ENCODE measurements around the gene CTRL. TPM values are rescaled to one million over a fixed set of nuclear protein-coding genes. Genes with fewer than 3 reads are reported as not detected.

Gene CTRL
- total and polyA plus RNA-seq, 2 donors (not counting 3 experiments of a cell fraction or from before 2014, with no cell fraction given), result 1.0 to 1.1 TPM

GRCh38 chr16:67893743-67894399 lies 37.8 kb downstream of the CTRL start:
- ChIA-PET POLR2A (interaction anchor here (1.2 kb wide), 1 partner anchor 32 kb away, joined by 4 read pairs; no protein-coding TSS in a partner anchor), CTCF (interaction anchor here (2.6 kb wide), 1 partner anchor 11 kb away, joined by 17 read pairs; the partner anchor contains the start of gene NRN1L)
- Histone ChIP-seq H4K20me1 (replicated peaks; ENCODE audit: control insufficient read depth, extremely low read depth, insufficient read depth, low read length) (no peaks in the 10 kb centered on the region), H3K4me2 (ENCODE audit: insufficient read depth, low read length) (peak overlapping the region; percentile 84), H3K9ac (replicated peaks; ENCODE audit: extremely low read depth, insufficient read depth, low read length) (peak overlapping the region; percentile 93), H3K79me2 (ENCODE audit: control insufficient read depth, insufficient read depth, low read length) (peaks cover 25% of the 10 kb centered on the region), H3K36me3 (ENCODE audit: control insufficient read depth in 2 of 2, extremely low read depth in 1 of 2, insufficient read depth in 2 of 2, low read length in 2 of 2) (no peaks in the 10 kb centered on the region), H3K9me3 (replicated peaks; ENCODE audit: control insufficient read depth, insufficient read depth, low read length) (no peaks in the 10 kb centered on the region), H3K4me3 (replicated peaks in 1 of 3; ENCODE audit: insufficient read depth in 1 of 3, low read depth in 1 of 3, low read length in 3 of 3) (peak overlapping the region; percentile 3 to 73 (median 73)), H3K27me3 (ENCODE audit: control insufficient read depth in 2 of 2, insufficient read depth in 2 of 2, low read length in 2 of 2) (no peaks in the 10 kb centered on the region), H3K9me1 (replicated peaks; ENCODE audit: control insufficient read depth, extremely low read depth, insufficient read depth, low read length) (no peaks in the 10 kb centered on the region), H2AFZ (ENCODE audit: low read depth, low read length) (peak overlapping the region; percentile 65), H3K4me1 (ENCODE audit: control insufficient read depth, extremely low read depth, insufficient read depth, low read length) (peaks cover 21% of the 10 kb centered on the region), H3K27ac (ENCODE audit: insufficient read depth, low read depth, low read length) (peak overlapping the region; percentile 76)
- DNase-seq (ENCODE audit: low read depth, low spot score) (no peak), FAIRE-seq (peak; percentile 74)
- TSS peak; percentile 29 for BruUV-seq (replicated peaks)
- dilution Hi-C loops (cut with MboI; ENCODE audit: extremely low pct_ligation_motif_present, low sequenced_read_pairs), result no loop called here
- intact Hi-C loops (cut with micrococcal nuclease), result loop anchor here (1.0 to 2.0 kb wide), 3 partner anchors 8 to 343 kb away; partner anchors contain the start of genes CENPT, ESRP2 and NUTF2
- no peak for TF ChIP-seq JUN (IDR thresholded peaks at IDR 0.05; ENCODE audit: borderline replicate concordance, insufficient read depth, insufficient read length, low read depth)
- TF ChIP-seq POLR2A (IDR thresholded peaks at IDR 0.05; ENCODE audit: low read depth, low read length), result no peak
- TF ChIP-seq EZH2 (IDR thresholded peaks at IDR 0.05; ENCODE audit: borderline replicate concordance, low read depth, low read length, severe bottlenecking), result no peak
- TF ChIP-seq GATA2 (IDR thresholded peaks at IDR 0.05; ENCODE audit: insufficient read depth, insufficient read length, low read depth, low read length), result no peak
- no peak for TF ChIP-seq MYC (IDR thresholded peaks at IDR 0.05; ENCODE audit: low read depth, low read length)
- no peak for TF ChIP-seq POLR2AphosphoS5 (IDR thresholded peaks at IDR 0.05; ENCODE audit: insufficient read depth, low read depth, low read length)
- no peak for TF ChIP-seq MAX (IDR thresholded peaks at IDR 0.05; ENCODE audit: insufficient read depth, insufficient read length)
- TF ChIP-seq FOS (IDR thresholded peaks at IDR 0.05; ENCODE audit: borderline replicate concordance, insufficient read depth, low read length), result no peak
- TF ChIP-seq CTCF (IDR thresholded peaks at IDR 0.05; ENCODE audit: extremely low read depth in 1 of 2, insufficient read depth in 1 of 2, low read depth in 1 of 2, low read length in 2 of 2), result no peak

Measured in endothelial cell of umbilical vein (primary cell).